ENCODE results near the gene MGLL.

MGLL gene

GRCh38 chr3:127670761-127671522 is 151.4 kb downstream of the MGLL start:
- Histone ChIP-seq H3K23ac (ENCODE audit: low read length) (no peak overlapping the region), H4K8ac (ENCODE audit: low read depth, low read length) (no peak overlapping the region), H3K36me3 (ENCODE audit: control insufficient read depth, insufficient read depth, low read length) (no peaks in the 10 kb centered on the region), H4K5ac (ENCODE audit: low read length) (no peak overlapping the region), H3K79me2 (ENCODE audit: control insufficient read depth, insufficient read depth, low read length) (no peaks in the 10 kb centered on the region), H2BK120ac (ENCODE audit: low read depth, low read length) (no peak overlapping the region), H2BK15ac (replicated peaks; ENCODE audit: low read depth) (no peak overlapping the region), H3K27me3 (ENCODE audit: insufficient read depth, low read length, poor library complexity) (no peaks in the 10 kb centered on the region), H3K4me2 (ENCODE audit: low read length) (no peak overlapping the region), H3K79me1 (ENCODE audit: low read length) (no peaks in the 10 kb centered on the region), H2AK5ac (ENCODE audit: low read length) (no peak overlapping the region), H3K4me3 (ENCODE audit: low read length) (no peak overlapping the region), H3K4ac (ENCODE audit: low read depth, low read length) (no peak overlapping the region), H3K9ac (ENCODE audit: low read length) (no peak overlapping the region), H3K27ac (ENCODE audit: low read depth, low read length) (no peak overlapping the region), H3K56ac (ENCODE audit: low read length) (no peak overlapping the region), H3K18ac (ENCODE audit: low read length) (no peak overlapping the region), H3K4me1 (ENCODE audit: control insufficient read depth, low read depth, low read length) (no peaks in the 10 kb centered on the region), H2BK5ac (ENCODE audit: low read length) (no peak overlapping the region)
- WGBS (ENCODE audit: extremely low coverage, insufficient coverage, low lambda C conversion rate) = no CpG with 5 or more reads among the region's 20 CpGs
- DNase-seq = no peak

- H4K8ac ChIP-seq (ENCODE audit: low read depth, low read length) = no peak overlapping the region
- no peak overlapping the region for H3K23ac ChIP-seq (ENCODE audit: low read length)
- no peak overlapping the region for H3K9ac ChIP-seq (ENCODE audit: low read length)
- H4K5ac ChIP-seq (ENCODE audit: low read length) = no peak overlapping the region
- no peak overlapping the region for H3K56ac ChIP-seq (ENCODE audit: low read length)
- WGBS (ENCODE audit: extremely low coverage, insufficient coverage, low lambda C conversion rate) = no CpG with 5 or more reads among the region's 7 CpGs
- H2BK5ac ChIP-seq (ENCODE audit: low read length) = no peak overlapping the region
- no peak overlapping the region for H3K27ac ChIP-seq (ENCODE audit: low read depth, low read length)
- no peaks in the 10 kb centered on the region for H3K27me3 ChIP-seq (ENCODE audit: insufficient read depth, low read length, poor library complexity)
- H2BK15ac ChIP-seq (replicated peaks; ENCODE audit: low read depth) = no peak overlapping the region
- H2BK120ac ChIP-seq (ENCODE audit: low read depth, low read length) = no peak overlapping the region
- H2AK5ac ChIP-seq (ENCODE audit: low read length) = no peak overlapping the region
- no peak overlapping the region for H3K4me3 ChIP-seq (ENCODE audit: low read length)
- H3K4ac ChIP-seq (ENCODE audit: low read depth, low read length) = no peak overlapping the region
- H3K4me2 ChIP-seq (ENCODE audit: low read length) = no peak overlapping the region
- no peaks in the 10 kb centered on the region for H3K36me3 ChIP-seq (ENCODE audit: control insufficient read depth, insufficient read depth, low read length)
- DNase-seq = no peak
- no peak overlapping the region for H3K18ac ChIP-seq (ENCODE audit: low read length)
- H3K79me2 ChIP-seq (ENCODE audit: control insufficient read depth, insufficient read depth, low read length) = no peaks in the 10 kb centered on the region
- no peaks in the 10 kb centered on the region for H3K79me1 ChIP-seq (ENCODE audit: low read length)
- no peaks in the 10 kb centered on the region for H3K4me1 ChIP-seq (ENCODE audit: control insufficient read depth, low read depth, low read length)
These were observed 152.1 kb downstream of the MGLL start for GRCh38 chr3:127670229-127670559.

- no peak overlapping the region for H3K4ac ChIP-seq (ENCODE audit: low read depth, low read length)
- H4K8ac ChIP-seq (ENCODE audit: low read depth, low read length) = no peak overlapping the region
- no peak overlapping the region for H3K4me3 ChIP-seq (ENCODE audit: low read length)
- DNase-seq = no peak
- H4K5ac ChIP-seq (ENCODE audit: low read length) = no peak overlapping the region
- no peaks in the 10 kb centered on the region for H3K79me1 ChIP-seq (ENCODE audit: low read length)
- no peak overlapping the region for H3K18ac ChIP-seq (ENCODE audit: low read length)
- no peak overlapping the region for H3K23ac ChIP-seq (ENCODE audit: low read length)
- no peak overlapping the region for H3K27ac ChIP-seq (ENCODE audit: low read depth, low read length)
- no peaks in the 10 kb centered on the region for H3K36me3 ChIP-seq (ENCODE audit: control insufficient read depth, insufficient read depth, low read length)
- no peak overlapping the region for H2BK5ac ChIP-seq (ENCODE audit: low read length)
- no peak overlapping the region for H2AK5ac ChIP-seq (ENCODE audit: low read length)
- H3K56ac ChIP-seq (ENCODE audit: low read length) = no peak overlapping the region
- H3K27me3 ChIP-seq (ENCODE audit: insufficient read depth, low read length, poor library complexity) = no peaks in the 10 kb centered on the region
- no peak overlapping the region for H2BK15ac ChIP-seq (replicated peaks; ENCODE audit: low read depth)
- H2BK120ac ChIP-seq (ENCODE audit: low read depth, low read length) = no peak overlapping the region
- H3K4me2 ChIP-seq (ENCODE audit: low read length) = no peak overlapping the region
- H3K79me2 ChIP-seq (ENCODE audit: control insufficient read depth, insufficient read depth, low read length) = no peaks in the 10 kb centered on the region
- no peak overlapping the region for H3K9ac ChIP-seq (ENCODE audit: low read length)
- no peaks in the 10 kb centered on the region for H3K4me1 ChIP-seq (ENCODE audit: control insufficient read depth, low read depth, low read length)
- no CpG with 5 or more reads among the region's 14 CpGs for WGBS (ENCODE audit: extremely low coverage, insufficient coverage, low lambda C conversion rate)
These were observed 152.6 kb downstream of the MGLL start for GRCh38 chr3:127669541-127670228.

DNA sequence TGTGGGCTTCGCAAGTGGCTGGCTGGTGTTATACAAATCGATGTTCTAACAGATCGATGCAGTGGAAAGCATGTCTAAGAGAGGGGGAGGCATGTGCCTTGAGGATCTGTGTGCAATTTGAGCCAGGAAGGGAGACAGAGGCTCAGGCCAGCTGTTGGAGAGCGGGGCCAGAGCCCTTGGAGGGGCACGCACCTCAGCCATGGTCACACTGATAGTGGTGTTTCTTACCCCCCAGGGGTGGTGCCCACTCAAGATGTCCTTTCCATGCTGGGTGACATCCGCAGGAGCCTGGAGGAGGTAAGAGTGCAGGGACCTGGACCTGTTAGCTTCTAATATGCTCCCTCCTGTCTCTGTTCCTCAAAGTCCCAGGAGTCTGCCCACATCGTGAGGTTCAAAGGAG is 153.4 kb downstream of the MGLL start:
- H3K79me1 ChIP-seq (ENCODE audit: low read length) = no peaks in the 10 kb centered on the region
- no peak overlapping the region for H2BK15ac ChIP-seq (replicated peaks; ENCODE audit: low read depth)
- H3K79me2 ChIP-seq (ENCODE audit: control insufficient read depth, insufficient read depth, low read length) = no peaks in the 10 kb centered on the region
- no peak overlapping the region for H2AK5ac ChIP-seq (ENCODE audit: low read length)
- H2BK120ac ChIP-seq (ENCODE audit: low read depth, low read length) = no peak overlapping the region
- no peak overlapping the region for H4K8ac ChIP-seq (ENCODE audit: low read depth, low read length)
- no peak overlapping the region for H4K5ac ChIP-seq (ENCODE audit: low read length)
- H3K36me3 ChIP-seq (ENCODE audit: control insufficient read depth, insufficient read depth, low read length) = no peaks in the 10 kb centered on the region
- no peak overlapping the region for H3K23ac ChIP-seq (ENCODE audit: low read length)
- no peak overlapping the region for H3K56ac ChIP-seq (ENCODE audit: low read length)
- H3K27ac ChIP-seq (ENCODE audit: low read depth, low read length) = no peak overlapping the region
- no CpG with 5 or more reads among the region's 7 CpGs for WGBS (ENCODE audit: extremely low coverage, insufficient coverage, low lambda C conversion rate)
- no peak overlapping the region for H2BK5ac ChIP-seq (ENCODE audit: low read length)
- H3K4ac ChIP-seq (ENCODE audit: low read depth, low read length) = no peak overlapping the region
- H3K18ac ChIP-seq (ENCODE audit: low read length) = no peak overlapping the region
- no peak overlapping the region for H3K4me3 ChIP-seq (ENCODE audit: low read length)
- H3K4me2 ChIP-seq (ENCODE audit: low read length) = no peak overlapping the region
- no peaks in the 10 kb centered on the region for H3K27me3 ChIP-seq (ENCODE audit: insufficient read depth, low read length, poor library complexity)
- DNase-seq = no peak
- H3K9ac ChIP-seq (ENCODE audit: low read length) = no peak overlapping the region
- H3K4me1 ChIP-seq (ENCODE audit: control insufficient read depth, low read depth, low read length) = no peaks in the 10 kb centered on the region

GRCh38 chr3:127667119-127667681 is 155.1 kb downstream of the MGLL start:
- no peak overlapping the region for H3K56ac ChIP-seq (ENCODE audit: low read length)
- no peak overlapping the region for H3K18ac ChIP-seq (ENCODE audit: low read length)
- H3K79me1 ChIP-seq (ENCODE audit: low read length) = no peaks in the 10 kb centered on the region
- no peak overlapping the region for H3K4me3 ChIP-seq (ENCODE audit: low read length)
- H3K79me2 ChIP-seq (ENCODE audit: control insufficient read depth, insufficient read depth, low read length) = no peaks in the 10 kb centered on the region
- no peak overlapping the region for H3K9ac ChIP-seq (ENCODE audit: low read length)
- H3K23ac ChIP-seq (ENCODE audit: low read length) = no peak overlapping the region
- H2BK15ac ChIP-seq (replicated peaks; ENCODE audit: low read depth) = no peak overlapping the region
- no peaks in the 10 kb centered on the region for H3K4me1 ChIP-seq (ENCODE audit: control insufficient read depth, low read depth, low read length)
- no peak overlapping the region for H2AK5ac ChIP-seq (ENCODE audit: low read length)
- no peak overlapping the region for H4K5ac ChIP-seq (ENCODE audit: low read length)
- no CpG with 5 or more reads among the region's 6 CpGs for WGBS (ENCODE audit: extremely low coverage, insufficient coverage, low lambda C conversion rate)
- H2BK5ac ChIP-seq (ENCODE audit: low read length) = no peak overlapping the region
- H3K4me2 ChIP-seq (ENCODE audit: low read length) = no peak overlapping the region
- H3K27me3 ChIP-seq (ENCODE audit: insufficient read depth, low read length, poor library complexity) = no peaks in the 10 kb centered on the region
- H3K36me3 ChIP-seq (ENCODE audit: control insufficient read depth, insufficient read depth, low read length) = no peaks in the 10 kb centered on the region
- H3K4ac ChIP-seq (ENCODE audit: low read depth, low read length) = no peak overlapping the region
- no peak for DNase-seq
- H3K27ac ChIP-seq (ENCODE audit: low read depth, low read length) = no peak overlapping the region
- H2BK120ac ChIP-seq (ENCODE audit: low read depth, low read length) = no peak overlapping the region
- no peak overlapping the region for H4K8ac ChIP-seq (ENCODE audit: low read depth, low read length)

All from mesendoderm (in vitro differentiated cells).